Activated CD8-positive, alpha-beta T cell treated with anti-CD3 and anti-CD28 coated beads for 36 hours (primary cell): Measurements from ENCODE around the gene LRRC27. TPM values are rescaled to one million over a fixed set of nuclear protein-coding genes. Genes with fewer than 3 reads are reported as not detected.

Source experiments
- ATAC-seq: fragments of 200-7000 bp; cut with Tn5 transposase; one replicate; pipeline ENCODE4 v1.10.0; 2021; ENCODE audit warnings: mild to moderate bottlenecking, moderate library complexity
- CTCF ChIA-PET: fragments of 350-600 bp; sonication (Branson Sonifier 250); formaldehyde crosslinking; loops from one replicate; lab custom pipeline; 2021; ENCODE audit warnings: antibody characterized with exemption; lab: Charles Lee
- POLR2A ChIA-PET: fragments of 350-600 bp; sonication (Branson Sonifier 250); formaldehyde crosslinking; loops from one replicate; lab custom pipeline; 2021; ENCODE audit warnings: antibody characterized with exemption; lab: Charles Lee
- DNase-seq: peaks from one replicate; pipeline ENCODE4 v3.0.0-alpha.2; 2020
- H3K27ac Mint-ChIP-seq: one replicate; pipeline ENCODE4 v1.8.0; 2021; ENCODE audit warnings: mild to moderate bottlenecking, mixed read lengths
- H3K27me3 Mint-ChIP-seq: one replicate; pipeline ENCODE4 v1.8.0; 2021; ENCODE audit warnings: mixed read lengths
- H3K36me3 Mint-ChIP-seq: one replicate; pipeline ENCODE4 v1.8.0; 2021; ENCODE audit warnings: low read depth, mixed read lengths
- H3K4me1 Mint-ChIP-seq: one replicate; pipeline ENCODE4 v1.8.0; 2021; ENCODE audit warnings: low read depth, mixed read lengths
- H3K4me3 Mint-ChIP-seq: one replicate; pipeline ENCODE4 v1.8.0; 2021; ENCODE audit warnings: mild to moderate bottlenecking, moderate library complexity, mixed read lengths
- H3K9me3 Mint-ChIP-seq: one replicate; pipeline ENCODE4 v1.8.0; 2021; ENCODE audit warnings: mixed read lengths
- intact Hi-C: fragments of 100-400 bp; cut with micrococcal nuclease; formaldehyde crosslinking; loops from one replicate; pipeline ENCODE4 v1.10.0; 2022
- total RNA-seq, 2 experiments: library from RNA; stranded (reverse); gene quantifications; one replicate each; pipeline ENCODE4 v1.2.3, GENCODE V29; 2021
- TF ChIP-seq, protein P1 (sequence below): fragments of 200-600 bp; IDR thresholded peaks from one replicate; pipeline ENCODE4 v1.8.0; 2022; ENCODE audit warnings: antibody characterized with exemption, mild to moderate bottlenecking

LRRC27 gene
- total RNA-seq, 2 experiments from 2014 or later = 2.7 to 3.5 TPM

DNA sequence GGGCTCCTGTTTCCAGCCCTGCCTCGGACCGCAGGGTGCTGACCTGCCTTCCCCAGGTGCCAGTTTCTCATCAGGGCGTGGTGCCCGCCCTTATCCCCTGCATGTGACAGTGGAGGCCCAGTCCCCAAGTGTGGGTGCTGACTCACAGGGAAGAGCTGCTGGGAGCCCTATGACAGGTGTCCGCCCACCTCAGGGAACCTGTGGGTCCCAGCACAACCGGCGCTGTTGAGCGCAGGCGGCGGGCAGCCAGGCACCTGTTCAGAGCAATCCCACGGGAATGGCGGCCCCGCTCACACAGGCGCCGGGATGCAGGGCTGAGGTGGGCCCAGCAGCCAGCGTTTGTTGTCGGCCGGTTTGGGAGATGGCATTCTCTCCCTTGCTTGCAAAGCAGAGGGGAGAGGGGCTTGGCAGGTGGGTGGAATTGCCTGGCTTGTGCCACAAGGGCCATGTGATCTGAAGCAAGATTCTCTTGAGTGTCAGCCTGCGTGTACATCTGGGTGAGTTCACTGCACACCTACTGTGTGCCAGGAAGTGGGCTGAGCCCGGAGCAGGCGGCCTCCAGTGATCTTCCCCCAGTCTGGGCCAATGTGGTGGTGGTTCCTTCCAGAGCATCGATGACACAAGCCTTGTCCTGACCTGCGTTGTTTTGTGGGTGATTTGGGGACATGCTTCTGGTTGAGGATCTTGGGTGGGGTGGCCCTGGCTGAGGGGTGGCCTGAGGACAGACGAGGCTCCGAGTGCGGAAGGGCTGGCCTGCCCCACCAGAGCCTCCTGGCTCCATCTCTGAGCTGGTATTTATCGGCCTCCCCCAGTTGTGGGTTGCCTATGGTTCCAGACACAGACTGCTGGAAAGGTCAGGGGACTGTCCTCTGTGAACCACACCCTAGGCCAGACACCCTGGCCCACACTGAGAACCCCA lies 67.4 kb downstream of the LRRC27 start:
- ChIA-PET POLR2A (interaction anchor here (1.5 to 2.5 kb wide), 2 partner anchors 21 to 48 kb away, joined by 5 to 22 read pairs; no protein-coding TSS in a partner anchor), CTCF (interaction anchor here (1.0 kb wide), 1 partner anchor 39 kb away, joined by 3 read pairs; no protein-coding TSS in a partner anchor)
- no peak overlapping the region for H3K27ac Mint-ChIP-seq

DNA sequence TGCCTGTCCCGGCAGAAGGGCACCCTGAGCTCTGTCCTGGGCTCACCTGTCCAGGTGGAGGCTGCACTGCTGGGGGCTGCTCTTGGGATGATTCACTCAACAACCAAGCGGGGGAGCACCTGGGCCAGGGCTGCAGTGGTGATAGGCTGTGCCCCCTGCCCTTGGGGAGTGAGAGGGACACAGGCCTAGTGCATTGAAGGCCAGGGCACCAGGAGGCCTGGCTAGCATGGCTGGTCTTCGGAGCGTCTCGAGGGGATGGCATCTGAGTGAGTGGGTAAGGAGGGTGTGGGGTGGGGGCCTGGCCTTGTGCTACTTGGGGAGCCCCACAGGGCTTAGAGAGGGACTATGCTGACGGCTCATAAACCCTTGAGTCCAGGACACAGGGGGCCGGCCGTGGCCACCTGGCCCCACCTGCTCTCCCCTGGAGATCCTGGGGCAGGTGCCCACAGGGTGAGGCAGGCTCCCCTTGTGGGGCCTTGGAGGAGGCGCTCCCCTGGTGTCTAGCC lies 68.1 kb downstream of the LRRC27 start:
- Mint-ChIP-seq H3K27ac (no peak overlapping the region), H3K4me1 (peaks cover 19% of the 10 kb centered on the region), H3K36me3 (no peaks in the 10 kb centered on the region), H3K9me3 (no peaks in the 10 kb centered on the region), H3K27me3 (no peaks in the 10 kb centered on the region), H3K4me3 (no peak overlapping the region)
- intact Hi-C loops = no loop called here
- CTCF ChIA-PET = no interaction called here
- ATAC-seq (no peak), DNase-seq (no peak)
- POLR2A ChIA-PET = no interaction called here
- TF ChIP-seq, protein P1, sequence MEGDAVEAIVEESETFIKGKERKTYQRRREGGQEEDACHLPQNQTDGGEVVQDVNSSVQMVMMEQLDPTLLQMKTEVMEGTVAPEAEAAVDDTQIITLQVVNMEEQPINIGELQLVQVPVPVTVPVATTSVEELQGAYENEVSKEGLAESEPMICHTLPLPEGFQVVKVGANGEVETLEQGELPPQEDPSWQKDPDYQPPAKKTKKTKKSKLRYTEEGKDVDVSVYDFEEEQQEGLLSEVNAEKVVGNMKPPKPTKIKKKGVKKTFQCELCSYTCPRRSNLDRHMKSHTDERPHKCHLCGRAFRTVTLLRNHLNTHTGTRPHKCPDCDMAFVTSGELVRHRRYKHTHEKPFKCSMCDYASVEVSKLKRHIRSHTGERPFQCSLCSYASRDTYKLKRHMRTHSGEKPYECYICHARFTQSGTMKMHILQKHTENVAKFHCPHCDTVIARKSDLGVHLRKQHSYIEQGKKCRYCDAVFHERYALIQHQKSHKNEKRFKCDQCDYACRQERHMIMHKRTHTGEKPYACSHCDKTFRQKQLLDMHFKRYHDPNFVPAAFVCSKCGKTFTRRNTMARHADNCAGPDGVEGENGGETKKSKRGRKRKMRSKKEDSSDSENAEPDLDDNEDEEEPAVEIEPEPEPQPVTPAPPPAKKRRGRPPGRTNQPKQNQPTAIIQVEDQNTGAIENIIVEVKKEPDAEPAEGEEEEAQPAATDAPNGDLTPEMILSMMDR = no peak

More for the DNA sequence above, 67.4 kb downstream of the LRRC27 start:
- Mint-ChIP-seq H3K4me3 (no peak overlapping the region), H3K27me3 (no peaks in the 10 kb centered on the region), H3K36me3 (no peaks in the 10 kb centered on the region), H3K9me3 (no peaks in the 10 kb centered on the region), H3K4me1 (peaks cover 23% of the 10 kb centered on the region)
- no peak for DNase-seq
- intact Hi-C loops = no loop called here
- no peak for ATAC-seq
- TF ChIP-seq, protein P1 = no peak

DNA sequence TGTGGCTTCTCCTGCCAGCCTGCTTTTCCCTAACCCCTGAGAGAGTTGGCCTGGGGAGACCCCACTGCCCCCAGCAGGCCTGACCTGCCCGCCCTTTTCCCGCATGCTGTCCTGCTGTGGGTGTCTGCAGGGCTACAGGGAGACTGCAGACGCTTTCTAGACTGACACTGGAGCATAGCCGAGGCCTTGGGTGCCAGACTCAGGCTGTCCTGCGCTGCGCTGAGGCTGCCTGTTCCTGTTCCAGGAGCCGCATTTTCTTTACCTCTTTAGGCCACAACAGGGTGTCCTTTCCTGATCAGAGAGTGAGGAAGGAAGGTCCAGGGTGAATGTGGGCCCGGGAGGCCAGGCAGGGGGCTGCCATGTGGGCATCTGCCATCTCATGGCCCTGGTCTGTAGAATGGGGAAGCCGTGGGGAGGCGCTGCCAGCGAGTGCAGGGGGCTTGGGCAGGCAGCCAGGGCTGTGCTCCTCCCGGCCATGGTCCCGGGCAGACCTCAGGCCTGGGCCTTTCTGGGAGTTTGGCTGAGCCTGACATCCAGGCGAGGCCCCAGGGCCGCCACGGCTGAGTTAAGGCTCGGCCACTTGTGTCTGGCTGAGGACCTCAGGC lies 68.7 kb downstream of the LRRC27 start:
- CTCF ChIA-PET = no interaction called here
- intact Hi-C loops = no loop called here
- ATAC-seq = no peak
- no peak overlapping the region for H3K4me3 Mint-ChIP-seq
- peaks cover 16% of the 10 kb centered on the region for H3K4me1 Mint-ChIP-seq
- DNase-seq = no peak
- POLR2A ChIA-PET = no interaction called here
- H3K36me3 Mint-ChIP-seq = peaks cover 2% of the 10 kb centered on the region
- TF ChIP-seq, protein P1 = no peak
- H3K27me3 Mint-ChIP-seq = no peaks in the 10 kb centered on the region
- H3K9me3 Mint-ChIP-seq = no peaks in the 10 kb centered on the region
- H3K27ac Mint-ChIP-seq = no peak overlapping the region

DNA sequence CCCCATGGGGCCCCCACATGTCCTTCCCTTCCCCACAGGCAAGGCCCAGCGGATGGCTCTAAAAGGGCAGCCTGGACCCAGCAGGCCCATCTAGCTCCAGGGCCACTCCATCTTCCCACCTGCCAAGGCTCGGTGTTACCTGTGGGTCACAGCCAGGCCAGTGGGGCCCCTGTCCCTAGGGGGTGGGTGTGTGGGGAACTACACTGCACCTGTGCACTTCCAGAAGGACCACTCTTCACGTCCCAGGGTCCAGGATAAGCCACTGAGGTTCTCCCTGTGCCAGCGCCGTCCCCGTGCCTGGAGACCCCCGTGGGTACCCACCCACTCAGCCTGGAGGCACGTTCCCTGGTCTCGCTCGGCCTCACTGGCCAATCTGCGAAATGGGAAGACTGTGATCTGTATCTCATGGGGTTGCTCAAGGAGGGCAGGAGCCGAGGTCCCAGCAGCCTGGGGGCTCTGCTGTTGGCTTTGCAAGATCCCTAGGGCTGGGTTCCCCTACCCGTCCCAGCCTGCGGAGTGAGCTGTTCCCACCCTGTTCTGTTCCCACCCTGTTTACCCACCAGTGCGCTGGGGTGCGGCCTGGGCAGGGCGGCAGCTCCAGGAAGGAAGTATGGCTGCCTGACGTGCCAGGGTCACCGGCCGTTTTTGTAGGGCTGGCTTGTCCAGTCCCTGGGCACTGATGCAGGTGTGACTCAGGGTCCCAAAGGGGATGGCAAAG lies 69.6 kb downstream of the LRRC27 start:
- Mint-ChIP-seq H3K9me3 (no peaks in the 10 kb centered on the region), H3K4me1 (peaks cover 16% of the 10 kb centered on the region), H3K4me3 (no peak overlapping the region), H3K27ac (no peak overlapping the region), H3K36me3 (peaks cover 4% of the 10 kb centered on the region), H3K27me3 (no peaks in the 10 kb centered on the region)
- ChIA-PET CTCF (no interaction called here), POLR2A (no interaction called here)
- DNase-seq = no peak
- TF ChIP-seq, protein P1 = no peak
- intact Hi-C loops = no loop called here
- ATAC-seq = no peak
